ENCODE measurements around the gene GNLY.

- TF ChIP-seq EZH2 (IDR thresholded peaks at IDR 0.05; ENCODE audit: insufficient read depth, low read length) (no peak), CTCF (IDR thresholded peaks at IDR 0.05; ENCODE audit: insufficient read depth, low read depth, low read length) (no peak)
Measured at GRCh38 chr2:85680707-85681371, 13.3 kb upstream of the GNLY start.

Data from astrocyte (in vitro differentiated cells and primary cell).